GM10266 (cell line): ENCODE results near the gene SEMA4B.

Experiments
- DNase-seq: peaks from one replicate; pipeline ENCODE4 v3.0.0; 2012; ENCODE audit errors: extremely low spot score
- TF ChIP-seq, protein P1 (sequence below): IDR thresholded peaks from 2 replicates; pipeline ENCODE4 v1.5.1; 2012; ENCODE audit warnings: mild to moderate bottlenecking, low read depth; ENCODE audit not compliant: control insufficient read depth, insufficient read depth; ENCODE audit errors: missing control alignments

Gene SEMA4B

DNA sequence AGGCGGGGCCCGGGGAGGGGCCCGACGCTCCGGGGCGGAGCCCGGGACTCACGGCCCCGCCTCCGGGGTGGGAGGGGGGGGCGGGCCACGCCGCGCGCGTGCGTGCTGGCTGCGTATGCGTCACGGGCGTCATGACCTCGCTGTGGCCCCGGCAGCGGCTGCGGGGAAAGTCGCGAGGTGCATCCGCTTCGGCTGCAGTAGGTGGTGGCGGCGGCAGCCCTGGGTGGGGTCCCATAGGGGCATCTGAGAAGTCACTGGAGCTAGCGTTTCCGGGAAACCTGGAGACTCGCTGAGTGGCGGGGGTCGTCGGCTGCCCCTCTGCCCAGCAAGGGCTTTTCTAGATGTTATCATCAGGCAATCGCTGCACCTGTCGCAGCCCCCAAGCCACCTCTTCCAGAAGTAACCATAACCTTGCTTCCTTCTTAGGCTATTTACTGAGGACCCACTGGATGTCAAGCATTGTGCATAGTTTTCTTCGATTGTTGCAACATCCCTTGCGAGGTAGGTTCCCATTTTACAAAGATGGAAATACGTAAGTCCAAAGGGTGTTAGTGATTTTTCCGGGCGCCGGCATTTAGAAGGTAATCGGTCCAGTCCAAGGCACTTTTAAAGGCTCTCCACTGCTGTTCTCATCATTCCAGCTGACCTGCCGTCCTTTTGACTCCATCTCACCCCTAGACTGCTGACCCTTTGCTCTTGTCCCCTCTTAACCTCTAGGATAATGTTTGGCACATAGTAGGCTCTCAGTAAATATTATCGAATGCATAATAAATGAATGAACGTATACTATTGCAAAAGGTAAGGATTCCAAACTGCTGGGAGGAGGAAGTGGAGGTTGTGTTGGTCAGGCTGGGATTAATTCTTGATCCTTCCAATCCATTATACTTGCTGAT lies 33.2 kb downstream of the SEMA4B start, which contains the start of gene GDPGP1:
Gene GDPGP1 (plus strand): TSS at position 114 of the 893 bp plus-strand sequence. CDS start 6,700 bp downstream, outside the sequence.
- TF ChIP-seq, protein P1, sequence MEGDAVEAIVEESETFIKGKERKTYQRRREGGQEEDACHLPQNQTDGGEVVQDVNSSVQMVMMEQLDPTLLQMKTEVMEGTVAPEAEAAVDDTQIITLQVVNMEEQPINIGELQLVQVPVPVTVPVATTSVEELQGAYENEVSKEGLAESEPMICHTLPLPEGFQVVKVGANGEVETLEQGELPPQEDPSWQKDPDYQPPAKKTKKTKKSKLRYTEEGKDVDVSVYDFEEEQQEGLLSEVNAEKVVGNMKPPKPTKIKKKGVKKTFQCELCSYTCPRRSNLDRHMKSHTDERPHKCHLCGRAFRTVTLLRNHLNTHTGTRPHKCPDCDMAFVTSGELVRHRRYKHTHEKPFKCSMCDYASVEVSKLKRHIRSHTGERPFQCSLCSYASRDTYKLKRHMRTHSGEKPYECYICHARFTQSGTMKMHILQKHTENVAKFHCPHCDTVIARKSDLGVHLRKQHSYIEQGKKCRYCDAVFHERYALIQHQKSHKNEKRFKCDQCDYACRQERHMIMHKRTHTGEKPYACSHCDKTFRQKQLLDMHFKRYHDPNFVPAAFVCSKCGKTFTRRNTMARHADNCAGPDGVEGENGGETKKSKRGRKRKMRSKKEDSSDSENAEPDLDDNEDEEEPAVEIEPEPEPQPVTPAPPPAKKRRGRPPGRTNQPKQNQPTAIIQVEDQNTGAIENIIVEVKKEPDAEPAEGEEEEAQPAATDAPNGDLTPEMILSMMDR = no peak
- DNase-seq = peak; percentile 99

DNA sequence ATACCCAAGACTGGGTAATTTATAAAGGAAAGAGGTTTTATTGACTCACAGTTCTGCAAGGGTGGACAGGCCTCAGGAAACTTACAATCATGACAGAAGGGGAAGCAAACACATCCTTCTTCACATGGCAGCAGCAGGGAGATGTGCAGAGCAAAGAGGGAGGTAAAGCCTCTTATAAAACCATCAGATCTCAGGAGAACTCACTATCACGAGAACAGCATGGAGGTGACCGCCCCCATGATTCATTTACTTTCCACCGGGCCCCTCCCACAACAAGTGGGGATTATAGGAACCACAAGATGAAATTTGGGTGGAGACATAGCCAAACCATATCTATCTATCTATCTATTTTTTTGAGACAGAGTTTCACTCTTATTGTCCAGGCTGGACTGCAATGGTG lies 38.2 kb downstream of the SEMA4B start:
- TF ChIP-seq, protein P1 = no peak
- DNase-seq = no peak

DNA sequence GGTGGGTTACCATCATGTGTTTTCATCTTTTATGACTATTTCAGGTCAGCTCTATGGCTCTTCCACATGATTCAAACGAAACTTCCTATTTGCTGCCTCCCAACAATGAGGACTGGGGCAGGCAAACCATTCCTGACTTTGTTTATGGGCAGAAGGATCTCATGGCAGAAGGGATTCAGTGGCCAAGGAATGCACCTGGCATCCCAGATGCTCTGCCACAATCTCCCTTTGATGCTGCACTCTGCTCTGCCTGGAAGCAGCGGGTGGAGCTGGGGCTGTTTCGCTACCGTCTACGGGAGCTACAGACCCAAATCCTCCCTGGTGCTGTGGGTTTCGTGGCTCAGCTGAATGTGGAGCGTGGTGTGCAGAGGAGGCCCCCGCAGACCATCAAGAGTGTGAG lies 39.7 kb downstream of the SEMA4B start:
- TF ChIP-seq, protein P1 = no peak
- no peak for DNase-seq

DNA sequence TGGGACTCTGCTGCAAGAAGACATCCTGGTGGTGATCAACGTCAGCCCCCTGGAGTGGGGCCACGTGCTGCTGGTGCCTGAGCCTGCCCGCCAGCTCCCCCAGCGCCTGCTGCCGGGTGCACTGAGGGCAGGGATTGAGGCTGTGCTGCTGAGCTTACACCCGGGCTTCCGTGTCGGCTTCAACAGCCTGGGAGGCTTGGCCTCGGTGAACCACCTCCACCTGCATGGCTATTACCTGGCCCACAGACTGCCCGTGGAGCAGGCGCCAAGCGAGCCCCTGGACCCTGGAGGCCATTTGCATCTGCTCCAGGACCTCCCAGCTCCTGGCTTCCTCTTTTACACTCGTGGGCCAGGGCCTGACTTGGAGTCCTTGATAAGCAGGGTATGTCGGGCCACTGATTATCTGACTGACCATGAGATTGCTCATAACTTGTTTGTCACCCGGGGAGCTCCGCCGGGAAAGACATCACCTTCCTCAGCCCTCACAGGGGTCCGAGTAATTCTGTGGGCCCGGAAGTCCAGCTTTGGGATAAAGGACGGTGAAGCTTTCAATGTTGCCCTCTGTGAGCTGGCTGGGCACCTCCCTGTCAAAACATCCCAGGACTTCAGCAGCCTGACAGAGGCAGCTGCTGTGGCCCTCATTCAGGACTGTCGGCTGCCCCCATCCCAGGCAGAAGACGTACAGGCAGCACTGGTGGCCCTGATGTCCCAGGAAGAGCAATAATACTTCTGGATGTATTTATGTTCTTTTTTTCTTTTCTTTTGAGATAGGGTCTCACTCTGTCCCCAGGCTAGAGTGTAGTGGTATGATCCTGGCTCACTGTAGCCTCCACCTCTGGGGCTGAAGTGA lies 40.4 kb downstream of the SEMA4B start:
- TF ChIP-seq, protein P1 = no peak
- no peak for DNase-seq

DNA sequence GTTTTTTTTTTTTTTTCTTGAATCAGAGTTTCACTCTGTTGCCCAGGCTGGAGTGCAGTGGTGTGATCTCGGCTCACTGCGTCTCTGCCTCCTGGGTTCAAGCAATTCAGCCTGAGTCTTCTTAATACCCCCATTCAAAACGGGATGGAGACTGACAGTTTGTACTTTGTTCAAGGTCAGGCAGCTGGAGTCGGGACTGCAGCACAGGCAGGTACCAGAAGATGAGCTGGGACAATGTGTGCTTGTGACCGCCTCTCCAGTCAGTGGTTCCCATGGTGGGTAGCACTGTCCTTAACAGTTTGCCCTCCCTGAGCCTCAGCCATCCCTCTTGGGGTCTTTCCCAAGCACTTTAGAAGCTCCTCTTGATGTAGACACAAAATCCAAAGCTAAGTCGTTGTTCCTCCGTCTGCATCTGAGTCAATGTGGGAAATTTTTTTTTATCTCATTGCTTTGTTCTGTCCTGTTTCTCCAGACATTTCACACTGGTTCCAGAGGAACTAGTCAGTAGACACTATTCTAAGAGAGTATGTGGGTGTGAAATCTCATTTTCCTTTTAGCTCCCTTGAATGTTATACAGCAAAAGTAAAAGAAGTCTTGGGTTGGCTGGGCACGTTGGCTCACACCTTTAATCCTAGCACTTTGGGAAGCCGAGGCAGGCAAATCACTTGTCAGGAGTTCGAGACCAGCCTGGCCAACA lies 43.0 kb downstream of the SEMA4B start:
- DNase-seq = no peak
- TF ChIP-seq, protein P1 = no peak

DNA sequence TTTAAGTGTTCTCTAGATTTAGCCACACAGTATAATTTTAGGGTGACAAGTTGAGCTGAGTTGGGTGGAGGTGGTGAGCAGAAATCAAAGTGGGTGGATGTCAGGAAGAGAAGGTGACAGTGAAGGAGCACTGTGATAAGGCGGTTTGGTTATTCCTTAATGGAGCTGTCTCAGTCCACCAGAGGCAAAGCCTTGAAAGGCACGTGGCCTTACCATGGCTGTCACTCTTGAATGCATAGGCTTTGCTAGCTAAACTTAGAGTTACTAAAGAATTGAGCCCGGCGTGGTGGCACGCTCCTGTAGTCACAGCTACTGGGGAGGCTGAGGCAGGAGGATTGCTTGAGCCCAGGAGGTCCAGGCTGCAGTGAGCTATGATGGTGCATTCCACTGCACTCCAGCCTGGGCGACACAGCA lies 47.7 kb downstream of the SEMA4B start:
- no peak for DNase-seq
- TF ChIP-seq, protein P1 = no peak
